HG03280 (cell line): Measurements from ENCODE around the gene CSTPP1.

Experiments
- ATAC-seq: cut with Tn5 transposase; IDR thresholded peaks from one replicate; pipeline ENCODE4 v1.9.1; 2021; ENCODE audit warnings: mild to moderate bottlenecking, moderate library complexity; ENCODE audit not compliant: unreplicated experiment

Gene CSTPP1

DNA sequence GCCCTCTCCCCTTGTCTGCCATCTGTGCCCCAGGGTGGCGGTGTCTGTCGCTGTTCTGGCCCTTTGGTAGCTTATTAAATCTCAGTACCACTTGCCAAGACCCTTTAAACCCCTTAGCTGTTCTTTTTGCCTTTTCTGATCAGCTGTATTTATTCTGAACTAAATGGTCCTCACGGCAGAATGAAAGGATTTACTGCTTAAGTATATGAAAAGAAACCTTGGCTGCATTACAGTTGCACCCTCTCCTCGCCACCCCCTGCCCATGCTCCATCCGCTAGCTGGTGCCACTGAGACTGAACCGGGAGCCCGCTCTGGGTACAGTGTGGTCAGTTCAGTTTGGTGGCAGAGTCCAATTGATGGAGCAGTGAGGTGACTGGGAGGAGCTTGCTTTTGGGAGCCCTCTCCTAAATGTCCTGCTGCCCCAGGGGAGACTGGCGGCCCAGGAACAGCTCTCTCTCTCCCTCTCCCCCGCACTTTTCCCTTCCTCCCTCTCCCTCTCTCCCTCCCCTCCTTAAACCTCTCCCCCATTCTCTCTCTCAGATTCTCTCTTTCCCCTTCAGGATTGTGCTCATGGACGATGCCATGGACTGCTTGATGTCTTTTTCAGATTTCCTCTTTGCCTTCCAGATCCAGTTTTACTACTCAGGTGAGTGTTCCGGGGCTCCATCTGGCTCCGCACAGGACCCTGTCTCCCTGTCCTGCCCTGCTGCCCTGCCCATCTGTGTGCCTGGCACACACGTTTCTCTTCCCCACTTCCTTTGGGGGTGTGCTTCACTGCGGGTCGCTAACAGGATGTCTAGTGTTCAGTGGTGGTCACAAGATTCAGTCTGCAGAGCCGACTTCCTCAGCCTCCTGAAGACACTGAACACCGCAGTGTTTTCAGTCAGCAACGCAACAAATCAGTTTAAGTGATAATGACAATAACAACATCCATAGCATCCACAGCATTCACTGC lies 218.3 kb downstream of the CSTPP1 start:
- no peak for ATAC-seq

DNA sequence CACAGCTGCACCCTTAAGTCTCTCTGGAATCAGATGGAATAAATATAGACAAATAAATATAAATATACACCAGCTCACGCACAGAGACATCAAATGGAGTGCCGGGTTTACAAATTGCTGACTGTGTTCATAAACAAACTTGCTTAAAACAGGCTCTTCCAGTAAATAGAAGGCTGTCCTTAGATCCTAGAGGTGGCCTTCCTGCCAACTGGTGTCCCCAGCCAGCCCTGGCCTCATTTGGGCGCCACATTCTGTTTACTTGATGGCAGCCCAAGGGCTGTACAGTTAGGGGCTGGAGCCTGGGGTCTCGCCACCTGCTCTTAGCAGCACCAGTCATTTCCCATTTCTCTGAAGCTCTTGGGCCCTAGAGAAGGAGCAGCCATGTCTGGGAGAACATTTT lies 219.3 kb downstream of the CSTPP1 start:
- ATAC-seq: no peak

DNA sequence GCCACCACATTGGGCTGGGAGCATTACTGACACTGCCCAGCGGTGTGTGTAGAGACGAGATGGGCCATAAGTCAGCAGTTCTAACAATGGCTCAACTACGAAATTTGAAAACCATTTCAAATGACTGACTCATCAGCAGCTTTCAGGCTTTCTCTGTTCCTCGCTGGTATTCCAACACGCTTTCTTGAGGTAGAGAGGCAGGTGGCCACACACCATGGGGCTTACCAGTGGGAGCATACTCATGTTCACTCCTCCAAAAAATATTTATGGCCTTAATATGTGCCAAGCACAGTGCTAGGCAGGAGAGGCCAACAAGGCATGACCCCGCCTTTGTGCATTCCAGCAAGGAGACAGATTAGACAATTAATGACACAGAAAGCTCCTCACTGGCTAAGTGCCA lies 219.8 kb downstream of the CSTPP1 start:
- no peak for ATAC-seq

DNA sequence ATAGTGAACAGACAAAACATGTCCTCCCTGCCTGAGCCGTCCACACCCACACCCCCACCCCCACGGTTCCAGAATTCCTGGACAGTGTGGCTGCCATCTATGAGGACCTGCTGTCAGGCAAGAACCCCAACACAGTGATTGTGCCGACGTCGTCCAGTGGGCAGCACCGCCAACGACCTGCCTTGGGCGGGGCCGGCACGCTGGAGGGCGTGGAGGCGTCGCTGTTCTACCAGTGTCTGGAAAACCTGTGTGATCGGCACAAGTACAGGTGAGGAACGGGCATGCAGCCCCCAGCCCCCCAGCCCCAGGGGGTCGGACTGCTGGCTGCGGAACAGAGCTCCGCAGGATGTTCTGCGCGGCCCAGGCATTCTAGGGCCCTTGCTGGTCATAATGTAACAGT lies 220.4 kb downstream of the CSTPP1 start:
- no peak for ATAC-seq

DNA sequence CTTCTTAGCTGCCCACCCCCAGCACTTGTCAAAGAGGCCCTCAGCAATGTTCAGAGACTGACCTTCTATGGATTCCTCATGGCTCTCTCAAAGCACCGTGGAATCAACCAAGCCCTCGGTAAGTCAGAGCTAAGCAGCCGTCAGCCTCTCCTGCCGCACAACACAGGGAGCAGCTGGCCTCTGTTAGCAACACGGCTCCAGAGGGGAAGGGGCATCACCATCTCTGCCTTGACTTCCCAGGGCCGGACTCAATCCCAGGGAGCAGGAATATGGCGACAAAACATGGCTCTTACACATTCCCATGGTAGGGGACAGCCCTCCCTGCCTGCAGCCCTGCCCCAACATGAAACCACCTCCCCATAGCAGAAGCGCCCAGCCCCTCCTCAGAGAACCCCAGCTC lies 221.2 kb downstream of the CSTPP1 start:
- ATAC-seq: no peak

DNA sequence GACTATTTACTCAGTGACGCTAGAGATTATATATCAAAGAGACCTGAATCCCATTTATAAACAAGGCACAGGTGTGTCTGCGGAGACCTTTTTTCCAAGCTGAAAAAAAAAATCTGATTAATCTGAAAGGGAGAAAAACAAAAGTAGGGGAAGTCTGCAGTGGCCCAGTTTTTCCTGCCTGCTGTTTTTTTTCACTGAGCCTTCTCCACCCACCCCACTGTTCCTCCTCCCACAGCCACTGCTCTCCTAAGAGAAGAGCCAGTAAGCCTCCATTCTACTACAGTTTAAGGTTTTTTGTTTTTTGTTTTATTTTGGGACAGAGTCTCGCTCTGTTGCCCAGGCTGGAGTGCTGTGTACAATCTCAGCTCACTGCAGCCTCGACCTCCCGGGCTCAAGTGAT lies 221.7 kb downstream of the CSTPP1 start:
- ATAC-seq: no peak

DNA sequence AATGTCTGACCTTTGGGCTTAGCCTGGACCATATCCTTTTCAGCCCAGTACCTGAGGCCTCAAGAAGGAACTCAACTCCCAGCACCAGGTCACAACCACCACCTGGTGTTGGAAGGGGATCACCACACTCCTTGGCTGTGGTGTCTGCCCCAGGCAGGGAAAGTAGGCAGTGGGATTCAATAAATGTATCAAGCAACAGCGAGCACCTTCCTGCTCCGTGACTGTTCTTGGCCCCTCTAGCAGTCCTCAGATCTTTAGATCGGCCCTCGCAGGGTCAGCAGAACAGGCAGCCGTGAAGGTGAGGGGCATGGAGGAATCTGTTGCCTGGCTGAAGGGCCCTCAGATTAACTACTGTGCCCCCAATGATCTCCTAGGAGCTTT lies 224.2 kb downstream of the CSTPP1 start:
- peak; percentile 5 for ATAC-seq

DNA sequence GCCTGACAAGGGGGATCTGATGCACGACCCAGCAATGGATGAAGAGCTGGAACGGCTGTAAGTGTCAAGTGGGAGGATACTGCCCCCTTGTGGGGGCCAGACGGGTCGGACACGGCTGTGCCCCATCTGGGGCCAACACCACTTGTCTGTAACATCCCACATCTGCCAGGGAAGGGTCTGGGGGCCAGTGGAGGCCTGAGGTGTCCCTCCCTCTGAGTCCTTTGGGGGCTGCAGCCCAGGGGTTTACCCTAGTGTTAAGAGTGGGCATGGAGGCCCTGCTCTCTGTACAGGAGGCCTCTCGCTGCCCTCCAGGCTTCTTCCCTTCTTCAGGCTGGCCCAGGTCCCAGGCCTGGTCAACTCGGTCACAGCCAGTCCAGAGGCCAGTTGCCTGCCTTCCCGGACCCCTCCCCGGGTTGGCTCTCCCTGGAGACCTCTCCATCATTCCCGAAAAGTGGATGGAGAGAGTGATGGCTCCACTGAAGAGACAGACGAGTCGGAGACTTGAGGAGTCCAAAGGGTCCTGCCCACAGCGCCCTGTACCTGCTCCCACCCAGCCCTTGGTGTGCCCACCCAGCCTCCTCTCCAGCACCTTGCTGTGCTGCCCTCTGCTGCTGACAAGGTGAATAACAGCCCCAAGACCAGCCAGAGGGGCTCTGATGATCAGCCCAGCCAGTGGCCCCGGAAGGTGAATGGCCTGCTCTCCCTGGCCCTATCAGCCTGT lies 224.7 kb downstream of the CSTPP1 start:
- ATAC-seq: peak; percentile 60

DNA sequence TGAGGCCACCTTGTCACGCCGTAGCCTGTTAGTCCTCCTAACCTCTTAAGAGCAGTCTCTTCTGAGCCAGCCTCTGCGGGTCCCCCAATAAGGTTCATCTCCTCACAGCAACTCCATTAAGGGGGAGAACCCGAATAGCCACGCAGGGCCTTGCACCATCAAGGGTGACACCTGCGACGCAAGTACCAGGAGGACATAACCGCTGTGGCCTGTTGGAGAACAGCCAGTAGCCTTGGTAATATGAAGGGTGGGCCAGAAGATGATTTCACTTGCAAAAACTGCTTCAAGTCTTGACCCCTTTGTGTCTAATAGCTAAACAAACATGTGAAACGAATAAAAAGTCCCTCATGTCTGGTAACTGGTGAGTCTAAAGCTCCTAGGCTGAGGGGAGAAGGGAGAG lies 225.3 kb downstream of the CSTPP1 start:
- ATAC-seq: no peak

DNA sequence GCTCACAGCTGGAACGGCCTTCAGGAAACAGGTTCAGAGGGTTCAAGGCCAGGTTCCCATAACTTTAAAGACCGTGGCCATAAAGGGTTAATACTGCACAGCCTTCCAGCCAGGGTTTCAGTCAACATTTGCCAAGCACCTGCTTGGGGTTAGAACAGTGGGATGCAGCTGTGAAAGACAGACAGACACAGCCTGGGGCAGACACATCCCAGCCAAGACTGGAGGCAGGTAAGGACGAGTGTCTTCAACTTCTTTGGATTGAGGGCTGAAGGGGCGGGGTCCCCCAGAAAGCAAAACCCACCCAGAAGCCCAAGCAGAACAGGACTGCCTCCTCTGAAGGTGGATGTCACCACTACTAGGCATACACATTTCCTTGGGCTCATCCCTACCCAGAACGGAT lies 225.9 kb downstream of the CSTPP1 start:
- no peak for ATAC-seq

DNA sequence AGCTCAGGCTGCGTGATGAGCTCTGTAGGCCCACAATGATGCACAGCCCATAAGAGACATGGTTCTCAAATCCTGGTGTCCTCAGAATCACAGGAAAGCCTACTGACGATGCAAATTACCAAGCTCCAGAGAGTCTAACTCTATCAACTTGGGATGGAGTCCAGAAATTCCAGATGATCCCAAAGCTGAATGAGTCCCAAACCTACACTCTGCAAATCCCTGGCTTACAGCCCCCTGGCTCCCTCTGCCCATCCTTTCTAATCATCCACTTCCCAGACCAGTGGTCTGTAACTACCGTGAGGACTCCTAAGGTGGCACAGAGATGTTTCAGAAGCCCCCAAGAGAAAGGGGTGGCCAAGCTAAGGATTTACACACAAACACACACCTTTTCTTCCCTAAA lies 226.6 kb downstream of the CSTPP1 start:
- ATAC-seq: no peak

DNA sequence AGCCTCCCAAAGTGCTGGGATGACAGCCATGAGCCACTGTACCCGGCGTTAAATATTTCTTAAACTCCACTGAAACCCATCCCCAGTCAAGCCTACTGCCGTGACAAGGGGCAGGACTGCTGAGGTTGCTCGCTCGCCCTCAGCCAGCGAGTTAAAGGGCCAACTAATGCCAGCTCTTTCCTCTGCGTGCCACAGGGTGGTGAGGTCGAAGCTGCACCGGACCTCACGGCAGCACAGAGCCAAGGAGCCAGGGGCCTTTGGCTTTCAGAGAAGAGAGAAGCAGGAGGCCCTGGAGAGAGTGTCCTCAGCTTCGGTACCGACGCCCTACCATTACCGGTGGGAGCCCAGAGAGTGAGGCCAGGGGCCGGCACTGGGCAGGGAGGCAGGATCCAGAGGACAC lies 227.3 kb downstream of the CSTPP1 start:
- no peak for ATAC-seq

DNA sequence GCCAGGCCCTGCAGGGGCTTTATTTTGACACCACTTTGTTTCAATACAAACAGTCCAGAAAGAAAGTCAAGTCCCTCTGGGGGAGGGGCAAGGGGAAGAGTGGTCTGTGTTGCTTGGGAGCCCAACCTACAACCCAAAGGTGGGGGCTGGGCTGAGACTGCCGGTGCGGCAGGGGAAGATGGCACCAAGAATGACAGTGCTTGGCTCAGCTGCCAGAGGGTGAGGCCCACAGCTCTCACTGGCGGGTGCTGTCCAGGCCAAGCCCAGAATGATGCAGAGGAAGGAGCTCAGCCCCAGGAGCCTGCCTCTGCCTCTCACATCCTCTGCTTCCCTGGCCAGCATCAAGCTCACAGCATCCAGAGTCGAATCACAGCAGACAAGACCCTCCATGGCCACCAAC lies 227.8 kb downstream of the CSTPP1 start:
- ATAC-seq: no peak

DNA sequence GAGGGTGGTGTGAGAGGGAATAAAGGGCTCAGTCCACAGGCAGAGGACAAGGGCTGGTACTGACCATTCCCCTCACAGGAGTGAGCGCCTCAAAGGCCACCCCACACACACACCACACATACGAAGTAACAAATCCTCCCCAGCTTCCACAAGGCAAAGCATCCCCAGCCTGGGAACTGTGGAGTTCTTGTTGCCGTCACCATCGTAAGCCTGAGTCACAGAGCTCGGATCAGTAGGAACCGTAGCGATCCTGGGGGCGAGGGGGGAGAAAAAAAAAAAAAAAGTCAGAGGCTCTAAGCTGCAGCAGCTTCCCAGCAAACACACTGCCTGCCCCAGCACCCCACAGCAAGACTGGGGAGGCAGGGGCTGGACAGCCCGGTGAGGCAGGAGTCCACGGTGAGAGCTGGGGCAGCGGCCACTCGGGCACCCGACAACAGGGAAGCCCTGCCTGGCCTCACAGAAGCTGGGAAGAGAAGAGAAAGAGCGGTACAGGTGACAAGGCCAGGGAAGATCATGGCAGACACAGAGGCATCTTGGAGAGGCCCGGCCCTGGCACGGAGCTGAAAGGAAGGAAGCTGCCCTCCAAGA lies 228.8 kb downstream of the CSTPP1 start:
- ATAC-seq: no peak

DNA sequence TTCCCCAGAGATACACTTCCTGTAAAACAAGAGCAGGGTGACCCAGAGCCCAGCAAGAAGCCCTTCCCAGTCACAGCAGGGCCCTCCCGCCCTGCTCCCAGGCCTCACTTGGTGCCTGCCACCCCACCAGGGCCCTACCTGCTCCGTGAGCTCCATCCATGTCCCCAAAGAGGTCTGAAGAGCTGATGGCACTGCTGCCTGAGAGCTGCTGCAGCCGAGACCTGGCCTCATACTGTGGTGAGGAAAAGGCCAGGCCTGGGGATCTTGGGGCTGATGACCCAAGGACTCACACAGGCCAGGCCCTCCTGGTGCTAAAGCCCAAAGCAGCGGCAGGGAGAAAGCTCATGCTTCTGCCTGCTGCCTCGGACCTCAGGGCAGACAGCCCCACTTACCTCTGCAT lies 229.8 kb downstream of the CSTPP1 start:
- no peak for ATAC-seq

DNA sequence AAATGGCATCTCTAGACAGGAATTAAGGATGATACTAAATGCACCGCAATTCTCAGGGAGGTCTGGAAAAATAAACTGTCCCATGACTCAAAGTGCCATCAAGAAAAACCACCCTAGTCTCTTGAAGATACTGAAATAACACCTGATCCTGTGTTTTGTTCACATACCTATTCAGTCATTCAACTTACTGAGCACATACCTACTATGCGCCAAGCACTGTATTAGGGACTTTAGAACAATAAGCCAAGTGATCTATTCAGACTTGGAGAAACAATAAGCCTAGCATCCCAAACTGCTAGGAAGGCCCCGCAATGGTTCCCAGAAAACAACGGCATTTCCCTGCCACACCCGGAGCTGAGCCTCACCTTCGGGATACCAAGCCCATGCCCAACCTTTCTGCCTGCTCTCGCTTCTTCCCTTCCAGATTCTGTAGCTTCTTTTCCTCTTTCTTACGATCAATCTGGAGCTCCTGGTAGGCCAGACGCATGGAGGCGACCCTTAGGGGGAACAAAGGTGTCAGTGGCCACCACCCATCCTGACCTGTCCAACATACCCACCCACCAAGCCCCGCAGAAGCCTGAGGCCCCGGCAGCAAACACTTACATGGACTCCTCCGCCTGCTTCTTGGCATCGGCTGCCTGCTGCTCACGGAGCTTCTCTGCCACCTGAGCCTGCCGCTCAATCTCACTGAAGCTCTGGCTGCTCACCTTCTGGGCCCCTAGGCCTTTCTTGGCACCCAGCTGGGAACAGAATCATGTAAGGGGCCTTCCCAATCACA lies 234.7 kb downstream of the CSTPP1 start:
- ATAC-seq: no peak

DNA sequence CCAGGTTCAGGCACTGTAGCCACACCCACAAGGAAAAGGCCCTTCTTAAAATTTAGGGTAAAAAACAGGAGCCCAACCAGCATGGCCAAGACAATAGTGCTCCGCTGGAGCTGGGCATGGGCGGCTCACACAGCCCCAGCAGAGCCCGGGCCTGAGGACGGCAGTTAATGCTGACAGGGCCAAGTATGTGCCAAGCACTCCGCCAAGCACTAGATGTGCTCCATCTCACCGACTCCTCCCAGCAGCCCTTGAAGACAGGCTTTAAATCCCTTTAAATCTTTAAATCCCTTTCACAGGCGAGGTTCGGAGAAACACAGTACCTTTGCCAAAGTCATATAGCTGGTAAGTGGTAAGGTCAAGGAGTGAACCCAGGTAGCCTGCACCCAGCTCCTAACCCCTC lies 235.3 kb downstream of the CSTPP1 start:
- ATAC-seq: no peak

DNA sequence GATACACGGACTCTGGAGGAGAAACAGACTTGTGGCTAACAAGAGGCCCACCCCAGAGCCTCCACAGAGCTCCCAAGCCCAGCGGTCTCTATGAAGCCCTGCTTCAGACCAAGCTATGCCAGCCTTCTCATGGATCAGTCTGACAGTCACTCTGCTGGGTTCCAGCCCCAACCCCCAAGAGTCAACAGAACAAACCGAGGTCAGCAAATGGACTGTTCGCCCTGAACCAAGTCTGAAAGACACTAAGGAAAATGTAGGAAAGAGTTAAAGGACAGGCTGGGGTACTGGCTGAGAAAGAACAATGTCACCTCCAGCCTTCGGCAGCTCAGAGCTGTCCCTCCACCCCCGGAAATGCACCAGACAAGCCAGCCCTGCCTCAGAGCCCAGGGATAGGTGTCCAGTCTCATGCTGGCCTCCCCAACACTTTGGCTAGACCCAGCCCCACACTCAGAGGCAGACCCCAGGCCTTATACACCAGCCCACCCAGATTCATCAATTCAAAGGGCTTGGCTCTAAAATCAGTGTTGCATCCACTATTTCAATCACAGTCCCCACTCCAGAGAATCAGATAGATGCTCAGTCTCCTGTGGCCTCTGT lies 236.3 kb downstream of the CSTPP1 start:
- ATAC-seq: no peak

DNA sequence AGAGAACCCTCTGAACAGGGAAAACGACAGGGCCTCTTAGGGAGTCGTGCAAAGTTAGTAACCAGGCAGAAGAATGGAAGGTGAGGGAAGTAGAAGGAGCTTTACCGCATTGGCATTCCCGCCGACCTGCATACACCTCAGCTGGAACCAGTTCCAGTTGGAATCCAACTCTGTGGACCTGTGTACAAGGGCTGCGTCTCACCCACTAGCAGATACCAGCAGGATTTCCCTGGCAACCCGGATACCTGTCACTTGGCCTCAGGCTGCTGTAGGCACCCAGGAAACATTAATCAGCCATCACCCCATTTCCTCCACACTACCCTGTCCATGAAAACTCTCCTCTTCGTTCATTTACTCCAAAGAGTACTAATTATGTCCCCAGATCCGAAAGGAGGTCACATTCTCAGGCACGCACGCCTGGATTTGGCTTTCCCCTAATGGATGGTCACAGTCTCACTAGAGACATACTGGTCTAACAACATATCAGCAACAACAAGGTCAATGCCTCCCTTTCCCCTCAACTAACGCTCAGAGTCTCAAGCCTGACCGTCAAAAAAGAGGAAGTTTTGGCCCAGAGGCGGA lies 239.3 kb downstream of the CSTPP1 start:
- ATAC-seq: no peak
